Measurements from ENCODE around the gene MAPK4. TPM values are rescaled to one million over a fixed set of nuclear protein-coding genes. Genes with fewer than 3 reads are reported as not detected.
"Not testable (repeated sequence)": the region's sequence is repeated elsewhere in the genome, so short reads cannot be mapped to it uniquely, and the experiment has no call there.

The MAPK4 gene
- total and polyA plus RNA-seq, 12 donors = 7.5 to 86.9 (median 37.1) TPM

GRCh38 chr18:50560681-50561629 lies 1.1 kb downstream of the MAPK4 start:
- intact Hi-C loops (cut with DNase I) = loop anchor here in 1 of 10 donors (10.0 kb wide), 1 partner anchor 104 kb away; no protein-coding TSS in a partner anchor
- 5 to 6% methylated on average over 49 of the region's 49 CpGs for WGBS, 2 donors
- Histone ChIP-seq H3K9me3 (peaks cover 0 to 2% (median 0%) of the 10 kb centered on the region in 11 donors), H3K4me1 (peaks cover 0 to 17% (median 11%) of the 10 kb centered on the region in 9 donors), H3K27me3 (peaks cover 0 to 67% (median 36%) of the 10 kb centered on the region in 7 donors), H3K27ac (peak overlapping the region in 4 of 10 donors; percentile 38 to 81 (median 68)), H3K36me3 (no peaks in the 10 kb centered on the region), H3K4me3 (peak overlapping the region; percentile 51 to 74 (median 60))
- no peak for TF ChIP-seq CTCF (IDR thresholded peaks at IDR 0.05)
- ATAC-seq (peak in 6 of 8 donors; percentile 41 to 68 (median 50)), DNase-seq (peak in 1 of 2 donors; percentile 11)

GRCh38 chr18:50562258-50562657 lies 2.4 kb downstream of the MAPK4 start:
- ATAC-seq, H3K4me3 ChIP-seq, H3K36me3 ChIP-seq, H3K27ac ChIP-seq, H3K9me3 ChIP-seq, DNase-seq: not testable (repeated sequence)
- Histone ChIP-seq H3K27me3 (peaks cover 0 to 63% (median 36%) of the 10 kb centered on the region in 7 donors), H3K4me1 (peaks cover 0 to 17% (median 11%) of the 10 kb centered on the region in 9 donors)
- WGBS, 2 donors = 83% methylated on average over 1 of the region's 1 CpG; no CpG with 5 or more reads in 1 of the 2 donors
- intact Hi-C loops (cut with DNase I) = loop anchor here in 1 of 10 donors (10.0 kb wide), 1 partner anchor 103 kb away; no protein-coding TSS in a partner anchor

- Histone ChIP-seq H3K4me1 (peaks cover 0 to 17% (median 11%) of the 10 kb centered on the region in 9 donors), H3K36me3 (no peaks in the 10 kb centered on the region), H3K9me3 (no peaks in the 10 kb centered on the region), H3K27ac (no peak overlapping the region), H3K4me3 (no peak overlapping the region), H3K27me3 (peaks cover 0 to 59% (median 36%) of the 10 kb centered on the region in 7 donors)
- intact Hi-C loops (cut with DNase I) = loop anchor here in 1 of 10 donors (10.0 kb wide), 1 partner anchor 102 kb away; no protein-coding TSS in a partner anchor
- WGBS, 2 donors = 73 to 81% methylated on average over 3 of the region's 3 CpGs
- DNase-seq (no peak), ATAC-seq (no peak)
- TF ChIP-seq CTCF (IDR thresholded peaks at IDR 0.05) = no peak
Observed at GRCh38 chr18:50562686-50563085, 2.8 kb downstream of the MAPK4 start.

- Histone ChIP-seq H3K9me3 (peaks cover 0 to 5% (median 0%) of the 10 kb centered on the region in 11 donors), H3K4me3 (no peak overlapping the region), H3K4me1 (peaks cover 0 to 17% (median 11%) of the 10 kb centered on the region in 9 donors), H3K36me3 (no peaks in the 10 kb centered on the region), H3K27ac (no peak overlapping the region), H3K27me3 (peaks cover 0 to 54% (median 36%) of the 10 kb centered on the region in 7 donors)
- DNase-seq = no peak
- intact Hi-C loops (cut with DNase I) = loop anchor here in 1 of 10 donors (10.0 kb wide), 1 partner anchor 101 kb away; no protein-coding TSS in a partner anchor
- ATAC-seq = no peak
- WGBS, 2 donors = 54 to 62% methylated on average over 3 of the region's 3 CpGs
- no peak for TF ChIP-seq CTCF (IDR thresholded peaks at IDR 0.05)
Observed at GRCh38 chr18:50563376-50563775, 3.5 kb downstream of the MAPK4 start.
